Ecto neural progenitor cell (in vitro differentiated cells): ENCODE measurements around the gene ANXA7.
A peak's percentile ranks its signal among the peaks of the same experiment; 100 is the strongest.
"Not testable (repeated sequence)": the region's sequence is repeated elsewhere in the genome, so short reads cannot be mapped to it uniquely, and the experiment has no call there.

ENCODE experiments used
- DNase-seq: peaks from one replicate; pipeline ENCODE4 v3.0.0-alpha.2; 2018; ENCODE audit warnings: low spot score

The ANXA7 gene

GRCh38 chr10:73407495-73407894 is 6.4 kb downstream of the ANXA7 start:
- DNase-seq: no peak

GRCh38 chr10:73406846-73407245 is 7.0 kb downstream of the ANXA7 start:
- DNase-seq: no peak

GRCh38 chr10:73405556-73405955 is 8.3 kb downstream of the ANXA7 start:
- DNase-seq: no peak

GRCh38 chr10:73404690-73405089 is 9.2 kb downstream of the ANXA7 start:
- DNase-seq: no peak

- no peak for DNase-seq
Measured at GRCh38 chr10:73401636-73402035, 12.2 kb downstream of the ANXA7 start.

GRCh38 chr10:73399063-73399462 is 14.8 kb downstream of the ANXA7 start:
- no peak for DNase-seq

GRCh38 chr10:73398024-73398423 is 15.8 kb downstream of the ANXA7 start:
- no peak for DNase-seq

GRCh38 chr10:73394325-73394724 is 19.5 kb downstream of the ANXA7 start:
- DNase-seq: not testable (repeated sequence)

- no peak for DNase-seq
Measured at GRCh38 chr10:73388228-73388627, 25.6 kb downstream of the ANXA7 start.

- no peak for DNase-seq
Measured at GRCh38 chr10:73386583-73386982, 27.3 kb downstream of the ANXA7 start.

GRCh38 chr10:73379064-73379748 is 34.7 kb downstream of the ANXA7 start:
- DNase-seq: no peak

GRCh38 chr10:73376679-73377078 is 37.2 kb downstream of the ANXA7 start:
- no peak for DNase-seq

GRCh38 chr10:73368238-73368637 is 45.6 kb downstream of the ANXA7 start:
- no peak for DNase-seq

- DNase-seq: no peak
Measured at GRCh38 chr10:73366381-73367298, 47.2 kb downstream of the ANXA7 start.

- DNase-seq: no peak
Measured at GRCh38 chr10:73364964-73365363, 48.9 kb downstream of the ANXA7 start.

- DNase-seq: no peak
Measured at GRCh38 chr10:73359492-73359891, 54.4 kb downstream of the ANXA7 start.

- DNase-seq: peak; percentile 93
Measured at GRCh38 chr10:73358331-73359279, 55.3 kb downstream of the ANXA7 start, which contains the start of gene CFAP70. CFAP70 (minus strand) TSS chr10:73358864; CDS start chr10:73354796, 4,068 bp downstream.

GRCh38 chr10:73357821-73358220 is 56.0 kb downstream of the ANXA7 start:
- DNase-seq: no peak

GRCh38 chr10:73357166-73357565 is 56.7 kb downstream of the ANXA7 start:
- DNase-seq: no peak

GRCh38 chr10:73344269-73344668 is 69.6 kb downstream of the ANXA7 start:
- DNase-seq: no peak

GRCh38 chr10:73340121-73340520 is 73.7 kb downstream of the ANXA7 start:
- no peak for DNase-seq

GRCh38 chr10:73339436-73339835 is 74.4 kb downstream of the ANXA7 start:
- no peak for DNase-seq
